ENCODE results near the gene LAX1. TPM values are rescaled to one million over a fixed set of nuclear protein-coding genes. Genes with fewer than 3 reads are reported as not detected.
A peak's percentile ranks its signal among the peaks of the same experiment; 100 is the strongest.
"Not testable (repeated sequence)": the region's sequence is repeated elsewhere in the genome, so short reads cannot be mapped to it uniquely, and the experiment has no call there.

The LAX1 gene
- total and polyA plus RNA-seq, 2 experiments from 2014 or later, result not detected

DNA sequence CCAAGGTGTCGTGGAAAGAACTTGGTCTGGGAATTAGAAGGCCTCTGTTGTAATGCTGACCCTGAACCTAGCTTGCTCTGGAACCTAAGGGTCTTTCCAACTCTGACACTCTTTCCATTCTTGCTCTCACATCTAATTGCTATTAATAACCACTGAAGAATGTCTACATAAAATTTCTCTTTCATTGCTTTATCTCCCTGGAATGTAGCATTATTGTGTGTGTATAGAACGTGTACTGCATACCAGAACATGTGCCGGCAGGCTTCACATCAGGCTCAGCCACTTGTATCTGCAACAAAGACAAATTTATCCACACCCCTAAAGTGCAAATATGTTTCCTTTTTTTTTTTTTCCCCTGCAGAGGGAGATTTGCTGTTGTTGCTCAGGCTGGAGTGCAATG is 13.9 kb upstream of the LAX1 start:
- no peaks in the 10 kb centered on the region for H3K9me2 ChIP-seq (replicated peaks; ENCODE audit: insufficient read depth)
- H3K36me3 ChIP-seq (replicated peaks; ENCODE audit: insufficient read depth, low read depth), result no peaks in the 10 kb centered on the region
- DNase-seq (ENCODE audit: low spot score), result peak; percentile 35
- peak overlapping the region; percentile 25 for H3K27ac ChIP-seq
- H3K4me1 ChIP-seq (ENCODE audit: insufficient read depth), result no peaks in the 10 kb centered on the region
- no peaks in the 10 kb centered on the region for H4K20me1 ChIP-seq (ENCODE audit: insufficient read depth, poor library complexity, severe bottlenecking)
- H3K9me3 ChIP-seq (ENCODE audit: low read depth), result no peaks in the 10 kb centered on the region
- no peaks in the 10 kb centered on the region for H3K27me3 ChIP-seq
- whole genome bisulfite sequencing (ENCODE audit: low lambda C conversion rate, missing lambda C conversion rate), result 65% methylated on average over 3 of the region's 3 CpGs
- no peak overlapping the region for H2AFZ ChIP-seq
- H3K4me3 ChIP-seq, result no peak overlapping the region
- TF ChIP-seq, protein P1, sequence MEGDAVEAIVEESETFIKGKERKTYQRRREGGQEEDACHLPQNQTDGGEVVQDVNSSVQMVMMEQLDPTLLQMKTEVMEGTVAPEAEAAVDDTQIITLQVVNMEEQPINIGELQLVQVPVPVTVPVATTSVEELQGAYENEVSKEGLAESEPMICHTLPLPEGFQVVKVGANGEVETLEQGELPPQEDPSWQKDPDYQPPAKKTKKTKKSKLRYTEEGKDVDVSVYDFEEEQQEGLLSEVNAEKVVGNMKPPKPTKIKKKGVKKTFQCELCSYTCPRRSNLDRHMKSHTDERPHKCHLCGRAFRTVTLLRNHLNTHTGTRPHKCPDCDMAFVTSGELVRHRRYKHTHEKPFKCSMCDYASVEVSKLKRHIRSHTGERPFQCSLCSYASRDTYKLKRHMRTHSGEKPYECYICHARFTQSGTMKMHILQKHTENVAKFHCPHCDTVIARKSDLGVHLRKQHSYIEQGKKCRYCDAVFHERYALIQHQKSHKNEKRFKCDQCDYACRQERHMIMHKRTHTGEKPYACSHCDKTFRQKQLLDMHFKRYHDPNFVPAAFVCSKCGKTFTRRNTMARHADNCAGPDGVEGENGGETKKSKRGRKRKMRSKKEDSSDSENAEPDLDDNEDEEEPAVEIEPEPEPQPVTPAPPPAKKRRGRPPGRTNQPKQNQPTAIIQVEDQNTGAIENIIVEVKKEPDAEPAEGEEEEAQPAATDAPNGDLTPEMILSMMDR (IDR thresholded peaks at IDR 0.05; ENCODE audit: poor library complexity), result no peak
- TF ChIP-seq EZH2phosphoT487 (IDR thresholded peaks at IDR 0.05; ENCODE audit: low read depth, severe bottlenecking, unreplicated experiment) (no peak), EZH2 (IDR thresholded peaks at IDR 0.05; ENCODE audit: borderline replicate concordance) (no peak)
- no peaks in the 10 kb centered on the region for H3K79me2 ChIP-seq
- no peak overlapping the region for H3K4me2 ChIP-seq

DNA sequence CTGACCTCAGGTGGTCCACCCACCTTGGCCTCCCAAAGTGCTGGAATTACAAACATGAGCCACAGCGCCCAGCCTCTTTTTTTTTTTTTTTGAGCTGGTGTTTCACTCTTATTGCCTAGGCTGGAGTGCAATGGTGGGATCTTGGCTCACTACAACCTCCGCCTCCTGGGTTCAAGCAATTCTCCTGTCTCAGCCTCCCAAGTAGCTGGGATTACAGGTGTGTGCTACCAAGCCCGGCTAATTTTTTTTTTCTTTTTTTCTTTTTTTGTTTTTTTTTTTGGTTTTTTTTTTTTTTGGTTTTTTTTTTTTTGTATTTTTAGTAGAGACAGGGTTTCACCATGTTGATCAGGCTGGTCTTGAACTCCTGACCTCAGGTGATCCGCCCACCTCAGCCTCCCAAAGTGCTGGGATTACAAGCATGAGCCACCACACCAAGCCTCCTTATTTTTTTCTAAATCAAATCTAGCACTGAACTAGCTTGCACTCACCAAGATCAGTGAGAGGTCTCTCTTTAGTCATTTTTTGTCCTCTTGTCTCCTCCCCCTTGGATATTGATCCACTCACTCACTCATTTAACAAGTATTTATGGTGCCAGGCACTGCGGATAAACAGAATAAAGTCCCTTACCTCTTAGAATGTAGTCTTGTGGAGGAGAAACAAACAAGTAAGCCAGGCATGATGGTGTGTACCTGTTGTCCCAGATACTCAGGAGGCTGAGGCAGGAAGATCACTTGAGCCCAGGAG is 13.2 kb upstream of the LAX1 start:
- not testable (repeated sequence) for H2AFZ ChIP-seq; H3K4me2 ChIP-seq; DNase-seq (ENCODE audit: low spot score); H3K27me3 ChIP-seq; H3K4me3 ChIP-seq; H3K4me1 ChIP-seq (ENCODE audit: insufficient read depth); H3K79me2 ChIP-seq; H3K36me3 ChIP-seq (replicated peaks; ENCODE audit: insufficient read depth, low read depth); H4K20me1 ChIP-seq (ENCODE audit: insufficient read depth, poor library complexity, severe bottlenecking); H3K9me3 ChIP-seq (ENCODE audit: low read depth); H3K9me2 ChIP-seq (replicated peaks; ENCODE audit: insufficient read depth)
- peak overlapping the region; percentile 33 for H3K27ac ChIP-seq
- WGBS (ENCODE audit: low lambda C conversion rate, missing lambda C conversion rate), result 92% methylated on average over 5 of the region's 5 CpGs

DNA sequence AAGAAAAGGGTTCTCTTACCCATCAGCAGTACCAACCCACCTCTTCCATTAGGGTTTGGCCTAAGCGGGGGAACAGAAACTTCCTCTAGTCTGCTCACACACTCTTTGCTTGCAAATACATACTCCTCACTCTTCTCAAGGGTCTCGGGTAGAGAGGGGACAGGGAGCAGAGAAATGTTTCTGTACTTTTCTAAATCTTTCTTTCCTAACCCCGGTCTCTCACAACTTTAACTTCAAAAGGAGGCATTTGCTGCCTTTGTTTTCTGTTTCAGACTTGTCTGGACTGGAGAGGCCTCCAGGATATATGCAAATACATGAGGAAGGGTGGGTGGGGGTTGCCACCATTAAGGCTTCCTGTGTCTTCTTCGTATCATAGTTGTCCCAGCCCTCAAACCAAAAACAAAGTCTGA is 10.5 kb upstream of the LAX1 start:
- no peak overlapping the region for H3K4me2 ChIP-seq
- H3K27me3 ChIP-seq, result no peaks in the 10 kb centered on the region
- H3K27ac ChIP-seq, result no peak overlapping the region
- no peak overlapping the region for H3K4me3 ChIP-seq
- H3K79me2 ChIP-seq, result no peaks in the 10 kb centered on the region
- no peaks in the 10 kb centered on the region for H3K9me3 ChIP-seq (ENCODE audit: low read depth)
- no peak for DNase-seq (ENCODE audit: low spot score)
- no peaks in the 10 kb centered on the region for H3K4me1 ChIP-seq (ENCODE audit: insufficient read depth)
- H4K20me1 ChIP-seq (ENCODE audit: insufficient read depth, poor library complexity, severe bottlenecking), result no peaks in the 10 kb centered on the region
- 73% methylated on average over 4 of the region's 4 CpGs for WGBS (ENCODE audit: low lambda C conversion rate, missing lambda C conversion rate)
- no peaks in the 10 kb centered on the region for H3K36me3 ChIP-seq (replicated peaks; ENCODE audit: insufficient read depth, low read depth)
- TF ChIP-seq, protein P1 (IDR thresholded peaks at IDR 0.05; ENCODE audit: poor library complexity), result no peak
- no peak for TF ChIP-seq EZH2phosphoT487 (IDR thresholded peaks at IDR 0.05; ENCODE audit: low read depth, severe bottlenecking, unreplicated experiment)
- no peak for TF ChIP-seq EZH2 (IDR thresholded peaks at IDR 0.05; ENCODE audit: borderline replicate concordance)
- H2AFZ ChIP-seq, result no peak overlapping the region
- no peaks in the 10 kb centered on the region for H3K9me2 ChIP-seq (replicated peaks; ENCODE audit: insufficient read depth)

DNA sequence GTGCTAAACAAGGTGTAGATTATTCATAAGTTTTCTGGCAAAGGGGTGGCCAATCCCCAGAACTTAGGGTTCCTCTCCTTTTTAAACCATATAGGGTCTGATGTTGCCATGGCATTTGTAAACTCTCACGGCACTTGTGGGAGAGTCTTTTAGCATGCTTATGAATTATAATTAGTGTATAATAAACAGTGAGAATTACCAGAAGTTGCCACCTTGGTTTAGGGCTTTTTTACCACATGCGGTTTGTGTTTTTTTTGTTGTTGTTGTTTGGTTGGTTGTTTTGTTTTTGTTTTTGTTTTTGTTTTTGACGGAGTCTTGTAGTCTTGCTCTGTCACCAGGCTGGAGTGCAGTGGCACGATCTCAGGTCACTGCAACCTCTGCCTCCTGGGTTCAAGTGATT is 8.9 kb upstream of the LAX1 start:
- Histone ChIP-seq H3K9me3 (ENCODE audit: low read depth) (no peaks in the 10 kb centered on the region), H4K20me1 (ENCODE audit: insufficient read depth, poor library complexity, severe bottlenecking) (no peaks in the 10 kb centered on the region), H3K4me3 (no peak overlapping the region), H3K27ac (no peak overlapping the region), H3K4me1 (ENCODE audit: insufficient read depth) (no peaks in the 10 kb centered on the region), H3K27me3 (no peaks in the 10 kb centered on the region), H3K9me2 (replicated peaks; ENCODE audit: insufficient read depth) (no peaks in the 10 kb centered on the region), H3K79me2 (no peaks in the 10 kb centered on the region), H3K36me3 (replicated peaks; ENCODE audit: insufficient read depth, low read depth) (no peaks in the 10 kb centered on the region), H2AFZ (no peak overlapping the region), H3K4me2 (no peak overlapping the region)
- 89% methylated on average over 4 of the region's 4 CpGs for WGBS (ENCODE audit: low lambda C conversion rate, missing lambda C conversion rate)
- DNase-seq (ENCODE audit: low spot score), result no peak
- TF ChIP-seq, protein P1 (IDR thresholded peaks at IDR 0.05; ENCODE audit: poor library complexity), result no peak
- TF ChIP-seq EZH2phosphoT487 (IDR thresholded peaks at IDR 0.05; ENCODE audit: low read depth, severe bottlenecking, unreplicated experiment), result no peak
- no peak for TF ChIP-seq EZH2 (IDR thresholded peaks at IDR 0.05; ENCODE audit: borderline replicate concordance)

DNA sequence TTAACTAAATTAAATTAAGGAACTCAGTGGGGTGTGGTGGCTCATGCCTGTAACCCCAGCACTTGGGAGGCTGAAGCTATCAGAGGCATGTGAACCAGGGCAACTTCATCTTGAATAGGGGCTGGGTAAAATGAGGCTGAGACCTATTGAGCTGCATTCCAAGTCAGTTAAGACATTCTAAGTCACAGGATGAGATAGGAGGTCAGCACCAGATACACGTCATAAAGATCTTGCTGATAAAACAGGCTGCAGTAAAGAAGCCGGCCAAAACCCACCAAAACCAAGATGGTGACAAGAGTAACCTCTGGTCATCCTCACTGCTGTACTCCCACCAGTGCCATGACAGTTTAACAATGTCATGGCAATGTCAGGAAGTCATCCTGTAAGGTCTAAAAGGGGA is 6.2 kb upstream of the LAX1 start:
- H3K27ac ChIP-seq; H3K36me3 ChIP-seq (replicated peaks; ENCODE audit: insufficient read depth, low read depth); H4K20me1 ChIP-seq (ENCODE audit: insufficient read depth, poor library complexity, severe bottlenecking); H3K9me3 ChIP-seq (ENCODE audit: low read depth); H3K9me2 ChIP-seq (replicated peaks; ENCODE audit: insufficient read depth); H3K4me2 ChIP-seq; H3K27me3 ChIP-seq; H3K4me3 ChIP-seq; H3K79me2 ChIP-seq; H2AFZ ChIP-seq; DNase-seq (ENCODE audit: low spot score); H3K4me1 ChIP-seq (ENCODE audit: insufficient read depth): not testable (repeated sequence)
- WGBS (ENCODE audit: low lambda C conversion rate, missing lambda C conversion rate), result 32% methylated on average over 2 of the region's 2 CpGs

Data from hepatocyte (in vitro differentiated cells).